T-helper 2 cell treated with Interferon-gamma antibody and Interleukin-4, amounts not matched to agents 5 μg/mL and 100 μg/mL, for 36 hours (primary cell): Measurements from ENCODE around the gene MYL5.
"Not testable (repeated sequence)": the region's sequence is repeated elsewhere in the genome, so short reads cannot be mapped to it uniquely, and the experiment has no call there.

ENCODE experiments used
- DNase-seq: peaks from one replicate; pipeline ENCODE4 v3.0.0; 2021; ENCODE audit warnings: low spot score
- H3K27ac Mint-ChIP-seq: one replicate; pipeline ENCODE4 v1.8.0; 2021; ENCODE audit warnings: mild to moderate bottlenecking, mixed read lengths
- H3K27me3 Mint-ChIP-seq: one replicate; pipeline ENCODE4 v1.8.0; 2021; ENCODE audit warnings: low read depth, mixed read lengths
- H3K36me3 Mint-ChIP-seq: one replicate; pipeline ENCODE4 v1.8.0; 2021; ENCODE audit warnings: low read depth, mixed read lengths
- H3K4me1 Mint-ChIP-seq: one replicate; pipeline ENCODE4 v1.8.0; 2021; ENCODE audit warnings: low read depth, mixed read lengths
- H3K4me3 Mint-ChIP-seq: one replicate; pipeline ENCODE4 v1.8.0; 2022; ENCODE audit warnings: mild to moderate bottlenecking, moderate library complexity, mixed read lengths
- H3K9me3 Mint-ChIP-seq: one replicate; pipeline ENCODE4 v1.8.0; 2021; ENCODE audit warnings: mixed read lengths

Gene MYL5

DNA sequence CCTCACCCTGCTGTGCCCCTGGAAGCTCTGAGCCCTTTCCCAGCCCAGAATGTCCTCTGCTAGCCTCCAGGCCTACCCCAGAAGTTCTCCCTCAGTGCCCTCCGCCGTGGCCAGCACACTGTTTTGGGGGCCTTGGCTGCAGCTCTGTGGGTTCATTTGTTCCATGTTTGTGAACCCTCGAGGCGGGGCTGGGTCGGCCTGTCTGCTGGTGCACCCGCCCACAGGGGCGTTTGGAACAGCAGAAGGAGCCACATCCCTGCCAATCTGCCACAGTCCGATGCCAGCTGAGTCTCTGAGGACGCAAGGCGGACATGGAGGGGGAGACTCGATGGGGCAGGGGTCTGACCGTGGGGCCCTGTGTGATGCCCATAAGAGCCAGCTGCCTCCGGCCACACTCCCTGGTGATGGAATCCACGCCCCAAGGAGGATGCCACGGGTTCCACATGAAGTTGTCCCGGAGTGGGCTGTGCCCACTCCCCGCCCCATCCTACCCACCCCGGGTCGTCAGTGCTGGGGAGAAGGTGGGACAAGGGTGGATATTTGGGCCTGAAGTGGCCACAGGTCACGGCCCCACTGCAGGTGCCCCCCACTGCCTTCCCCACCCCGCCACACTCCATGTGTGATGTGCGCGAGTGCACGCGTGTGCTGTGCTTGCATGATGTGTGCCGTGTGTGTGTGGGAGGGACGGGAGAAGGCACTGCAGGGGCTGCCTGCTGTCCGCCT, 7.4 kb upstream of the MYL5 start:
- Mint-ChIP-seq H3K27me3 (no peaks in the 10 kb centered on the region), H3K9me3 (no peaks in the 10 kb centered on the region), H3K4me1 (peaks cover 1% of the 10 kb centered on the region), H3K4me3 (no peak overlapping the region), H3K27ac (no peak overlapping the region), H3K36me3 (peaks cover 13% of the 10 kb centered on the region)
- no peak for DNase-seq

- DNase-seq: no peak
- Mint-ChIP-seq H3K9me3 (no peaks in the 10 kb centered on the region), H3K36me3 (peaks cover 18% of the 10 kb centered on the region), H3K27me3 (no peaks in the 10 kb centered on the region), H3K27ac (no peak overlapping the region), H3K4me3 (no peak overlapping the region), H3K4me1 (peaks cover 1% of the 10 kb centered on the region)
These were observed 6.8 kb upstream of the MYL5 start for GRCh38 chr4:667545-667925.

- not testable (repeated sequence) for H3K4me1 Mint-ChIP-seq, H3K9me3 Mint-ChIP-seq, H3K4me3 Mint-ChIP-seq, H3K27me3 Mint-ChIP-seq, DNase-seq, H3K27ac Mint-ChIP-seq
- peaks cover 20% of the 10 kb centered on the region for H3K36me3 Mint-ChIP-seq
These were observed 6.1 kb upstream of the MYL5 start for GRCh38 chr4:668219-668618.

DNA sequence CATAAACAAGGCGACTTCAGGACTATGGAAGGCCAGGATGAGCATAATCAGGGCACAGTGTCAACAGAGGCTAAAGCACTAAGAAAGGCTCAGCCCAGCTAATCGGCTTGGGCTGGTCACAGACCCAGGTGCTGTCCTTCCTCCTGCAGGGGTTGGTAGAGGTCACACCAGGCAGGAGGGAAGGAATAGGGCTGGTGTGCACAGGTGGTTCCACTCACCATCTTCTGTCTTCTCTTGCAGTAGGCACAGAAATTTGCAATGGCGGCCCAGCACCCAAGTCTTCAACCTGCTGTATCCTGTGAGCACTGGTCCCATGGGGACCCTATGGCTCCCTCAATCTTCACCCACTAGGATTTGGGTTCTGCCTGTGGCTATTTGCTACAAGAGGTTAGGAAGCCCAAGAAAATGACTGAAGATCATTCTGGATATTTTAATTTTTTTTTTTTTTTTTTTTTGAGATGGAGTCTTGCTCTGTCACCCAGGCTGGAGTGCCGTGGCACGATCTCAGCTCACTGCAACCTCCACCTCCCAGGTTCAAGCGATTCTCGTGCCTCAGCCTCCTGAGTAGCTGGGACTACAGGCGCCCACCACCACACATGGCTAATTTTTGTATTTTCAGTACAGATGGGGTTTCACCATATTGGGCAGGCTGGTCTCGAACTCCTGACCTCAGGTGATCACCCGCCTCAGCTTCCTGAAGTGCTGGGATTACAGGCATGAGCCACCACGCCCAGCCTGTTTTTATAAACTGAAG, 4.4 kb upstream of the MYL5 start:
- not testable (repeated sequence) for H3K9me3 Mint-ChIP-seq, H3K27me3 Mint-ChIP-seq, H3K27ac Mint-ChIP-seq, H3K4me3 Mint-ChIP-seq, DNase-seq, H3K4me1 Mint-ChIP-seq
- H3K36me3 Mint-ChIP-seq: peaks cover 23% of the 10 kb centered on the region

DNA sequence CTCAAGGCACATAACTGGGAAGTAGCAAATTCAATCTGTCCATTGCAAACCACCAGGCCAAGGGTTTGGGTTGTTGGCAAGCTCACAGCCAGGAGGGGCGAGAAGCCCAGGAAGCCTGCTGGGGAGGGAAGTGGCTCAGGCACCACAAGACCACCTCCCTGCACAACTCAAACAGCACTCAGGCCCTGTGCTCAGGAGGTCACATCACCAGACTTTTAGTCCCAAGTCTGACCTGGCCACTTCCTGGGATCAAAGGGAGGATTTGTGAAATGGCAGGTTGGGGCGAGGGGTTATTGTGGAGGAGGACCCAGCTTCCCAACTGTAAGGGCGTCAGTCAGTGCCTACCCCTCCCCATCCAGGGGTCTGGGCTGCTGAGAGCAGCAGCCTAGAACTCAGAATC, 2.6 kb upstream of the MYL5 start:
- Mint-ChIP-seq H3K36me3 (peaks cover 23% of the 10 kb centered on the region), H3K4me3 (no peak overlapping the region), H3K27ac (no peak overlapping the region), H3K27me3 (no peaks in the 10 kb centered on the region), H3K4me1 (peaks cover 10% of the 10 kb centered on the region), H3K9me3 (no peaks in the 10 kb centered on the region)
- DNase-seq: no peak

DNA sequence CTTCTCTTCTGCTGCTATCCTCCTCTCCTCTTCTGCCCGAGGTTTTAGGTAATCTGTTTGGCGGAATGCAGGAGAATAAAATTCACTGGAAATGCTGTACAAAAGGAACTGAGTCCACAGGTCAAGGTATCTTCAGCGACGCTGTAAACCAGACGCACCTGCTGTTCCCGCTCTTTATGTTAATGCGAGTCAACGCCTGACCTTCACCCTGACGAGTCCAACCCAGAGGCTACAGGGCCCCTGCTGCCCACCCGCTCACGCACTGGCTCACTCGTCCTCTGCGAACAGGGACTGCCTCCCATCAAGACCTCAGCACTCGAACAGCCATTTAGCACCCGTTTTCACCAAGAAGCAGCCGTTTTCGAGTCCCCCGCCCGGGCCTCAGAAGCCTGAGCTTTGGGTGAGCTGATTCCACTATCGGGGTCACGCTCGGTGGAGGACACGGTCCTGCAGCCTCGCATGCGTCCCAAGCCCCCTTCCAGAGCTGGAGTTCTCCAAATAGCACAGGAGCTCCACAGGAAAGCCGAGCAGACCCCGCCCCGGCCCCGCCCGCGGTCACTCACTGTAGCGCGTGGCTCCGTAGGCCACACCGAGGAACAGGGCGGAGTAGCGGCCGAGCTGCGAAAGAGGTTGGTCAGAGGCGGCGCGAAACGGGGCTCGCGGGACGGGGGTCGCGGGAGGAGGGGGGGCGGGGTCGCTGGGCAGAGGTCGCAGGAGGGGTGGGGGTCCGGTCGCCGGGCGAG, 822 bp upstream of the MYL5 start:
- Mint-ChIP-seq H3K4me1 (peaks cover 10% of the 10 kb centered on the region), H3K27me3 (no peaks in the 10 kb centered on the region), H3K27ac (peak overlapping the region; percentile 80), H3K9me3 (no peaks in the 10 kb centered on the region), H3K4me3 (peak overlapping the region; percentile 89), H3K36me3 (peaks cover 23% of the 10 kb centered on the region)
- DNase-seq: no peak

DNA sequence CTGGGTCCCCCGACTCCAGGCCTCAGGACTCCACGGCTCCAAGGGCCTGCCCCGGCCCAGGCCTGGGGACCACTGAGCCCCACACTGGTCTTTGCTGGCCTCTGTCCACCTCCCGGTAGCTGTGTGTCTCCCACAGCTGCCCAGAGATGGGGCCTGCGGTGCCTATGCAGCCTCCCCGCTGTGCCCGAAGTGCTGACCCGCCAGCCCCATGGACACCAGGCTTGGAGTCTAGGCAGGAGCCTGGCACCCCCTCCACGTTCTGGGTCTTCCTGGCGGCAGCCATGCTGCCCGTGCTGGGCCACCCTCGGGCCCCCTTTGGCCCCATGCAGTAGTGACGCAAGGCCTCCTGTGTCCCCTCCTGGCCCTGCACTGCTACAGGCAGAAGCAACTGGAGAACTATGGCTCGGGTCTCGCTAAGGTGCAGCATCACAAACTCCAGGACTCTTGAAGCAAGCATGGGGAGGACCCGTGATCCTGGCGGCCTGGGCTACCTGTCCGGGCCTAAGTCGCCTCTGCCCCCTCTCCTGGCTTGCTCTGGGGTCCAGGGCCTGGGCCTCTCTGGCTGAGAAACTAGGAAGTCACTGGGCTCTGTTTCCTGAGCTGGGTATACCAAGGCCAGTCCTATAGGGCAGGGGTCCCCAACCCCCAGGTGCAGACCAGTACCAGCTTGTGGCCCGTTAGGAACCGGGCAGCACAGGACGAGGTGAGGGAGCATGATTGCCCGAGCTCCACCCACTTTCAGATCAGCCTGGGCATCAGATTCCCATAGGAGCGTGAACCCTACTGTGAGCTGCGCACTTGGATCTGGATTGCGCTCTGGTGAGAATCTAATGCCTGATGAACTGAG, 917 bp downstream of the MYL5 start:
- DNase-seq: peak; percentile 27
- Mint-ChIP-seq H3K9me3 (no peaks in the 10 kb centered on the region), H3K4me3 (peak overlapping the region; percentile 81), H3K4me1 (peaks cover 10% of the 10 kb centered on the region), H3K27ac (peak overlapping the region; percentile 88), H3K36me3 (peaks cover 23% of the 10 kb centered on the region), H3K27me3 (no peaks in the 10 kb centered on the region)

DNA sequence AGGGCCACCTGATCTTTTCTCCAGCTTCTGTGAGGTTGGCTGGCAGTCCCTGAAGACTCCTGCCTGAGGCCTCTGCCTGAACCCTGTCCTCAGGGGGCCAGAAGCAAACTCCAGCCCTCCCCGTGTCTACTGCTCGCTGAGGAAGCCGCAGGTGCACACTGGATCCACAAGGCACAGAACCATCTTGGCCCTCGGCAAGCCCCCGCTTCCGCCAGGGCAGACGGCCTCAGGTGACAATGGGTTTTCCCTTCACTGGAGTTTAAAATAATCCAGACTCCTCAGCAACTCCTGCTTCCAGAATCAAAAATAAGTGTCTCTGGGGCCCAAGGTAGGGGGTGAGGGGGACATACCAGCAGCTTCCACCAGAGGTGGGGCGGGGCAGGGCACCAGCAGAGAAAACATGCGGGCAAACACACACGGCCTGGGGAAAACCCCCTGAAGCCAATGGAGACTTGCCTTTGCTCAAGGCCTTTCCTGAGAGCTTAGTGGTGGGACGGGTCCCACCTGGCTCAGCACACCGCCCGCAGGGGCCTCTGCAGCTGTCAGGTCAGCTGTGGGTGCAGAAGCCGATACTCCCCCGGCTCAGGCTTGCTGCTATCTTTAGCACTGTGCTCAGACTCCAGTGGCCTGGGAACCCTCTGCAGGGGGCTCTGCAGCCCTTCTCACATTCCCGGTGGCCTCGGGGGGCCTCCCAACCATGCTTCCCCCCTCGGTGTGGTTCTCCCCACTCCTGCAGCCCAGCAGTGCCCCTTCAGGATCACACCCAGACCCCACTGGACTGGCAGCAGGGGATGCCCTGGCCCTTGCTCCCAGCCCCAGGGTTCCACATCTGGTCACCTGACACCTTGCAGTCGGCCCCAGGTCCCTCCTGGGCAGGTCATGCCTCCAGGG, 1.9 kb downstream of the MYL5 start:
- peaks cover 10% of the 10 kb centered on the region for H3K4me1 Mint-ChIP-seq
- H3K27ac Mint-ChIP-seq: no peak overlapping the region
- H3K4me3 Mint-ChIP-seq: peak overlapping the region; percentile 32
- DNase-seq: no peak
- H3K36me3 Mint-ChIP-seq: peaks cover 15% of the 10 kb centered on the region
- H3K9me3 Mint-ChIP-seq: no peaks in the 10 kb centered on the region
- H3K27me3 Mint-ChIP-seq: no peaks in the 10 kb centered on the region

DNA sequence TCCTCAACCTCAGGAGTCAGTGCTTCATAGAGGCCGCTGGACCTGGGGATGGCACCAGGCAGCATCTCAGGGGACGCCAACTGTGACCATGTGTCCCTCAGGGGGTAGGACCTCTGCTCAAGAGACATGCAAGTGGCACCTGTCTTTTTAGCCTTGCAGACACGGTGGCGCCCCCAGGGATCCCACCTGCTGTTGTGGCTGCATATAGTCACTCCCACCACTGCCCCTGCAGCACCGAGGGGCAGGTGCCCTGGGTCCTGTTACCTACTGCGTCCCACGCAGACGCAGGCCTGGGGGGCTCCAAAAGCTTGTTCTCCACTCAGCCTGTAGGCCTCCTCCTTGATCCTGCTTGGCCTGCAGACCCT, 2.5 kb downstream of the MYL5 start:
- no peak overlapping the region for H3K4me3 Mint-ChIP-seq
- H3K27ac Mint-ChIP-seq: no peak overlapping the region
- no peaks in the 10 kb centered on the region for H3K27me3 Mint-ChIP-seq
- H3K4me1 Mint-ChIP-seq: peaks cover 10% of the 10 kb centered on the region
- DNase-seq: no peak
- H3K9me3 Mint-ChIP-seq: no peaks in the 10 kb centered on the region
- peaks cover 11% of the 10 kb centered on the region for H3K36me3 Mint-ChIP-seq

DNA sequence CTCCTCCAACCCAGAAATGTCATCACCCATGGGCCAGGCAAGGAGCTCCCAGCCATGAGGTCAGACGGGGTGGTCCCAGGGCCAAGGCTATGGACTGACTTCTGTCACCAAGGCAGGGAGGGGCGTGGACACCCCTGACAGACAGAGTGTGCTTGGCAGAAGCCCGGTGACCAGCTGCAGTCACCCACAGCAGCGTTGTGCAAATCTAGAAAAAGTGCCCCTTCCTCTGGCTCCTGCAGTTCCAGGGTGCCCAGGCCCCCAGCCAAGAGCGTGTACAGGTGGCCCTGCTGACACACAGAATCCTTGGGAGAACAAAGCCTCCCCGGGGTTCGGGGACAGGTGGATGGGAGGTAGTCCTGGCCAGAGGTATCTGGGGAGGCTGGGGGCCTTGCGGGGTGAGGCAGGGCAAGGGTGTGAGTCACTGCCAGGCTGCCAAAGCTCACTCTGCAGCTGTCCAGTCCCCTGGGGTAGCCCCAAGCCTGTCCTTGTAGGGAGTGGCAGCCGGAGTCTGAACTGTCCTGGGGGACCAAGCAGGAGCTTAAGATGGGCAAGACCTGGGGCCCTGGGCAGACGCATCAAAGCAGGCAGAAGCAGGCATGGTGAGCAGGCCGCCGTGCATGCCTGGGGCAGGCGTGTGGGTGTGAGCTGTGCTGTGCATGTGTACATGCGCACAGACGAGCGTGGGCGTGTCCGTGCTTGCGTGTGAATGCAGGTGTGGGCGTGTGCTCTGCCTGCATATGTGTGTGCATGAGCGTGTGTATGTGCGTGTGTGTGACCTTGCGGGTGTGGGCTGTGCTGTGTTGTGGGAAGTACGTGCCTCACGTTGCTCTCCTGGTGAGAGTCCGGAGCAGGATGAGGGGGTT, 3.3 kb downstream of the MYL5 start:
- H3K36me3 Mint-ChIP-seq: peaks cover 5% of the 10 kb centered on the region
- no peaks in the 10 kb centered on the region for H3K27me3 Mint-ChIP-seq

GRCh38 chr4:678331-679103, 4.2 kb downstream of the MYL5 start:
- Mint-ChIP-seq H3K9me3 (no peaks in the 10 kb centered on the region), H3K27ac (no peak overlapping the region), H3K4me3 (no peak overlapping the region), H3K27me3 (no peaks in the 10 kb centered on the region), H3K36me3 (no peaks in the 10 kb centered on the region), H3K4me1 (peaks cover 3% of the 10 kb centered on the region)
- no peak for DNase-seq

More for the DNA sequence above, 3.3 kb downstream of the MYL5 start:
- Mint-ChIP-seq H3K9me3 (no peaks in the 10 kb centered on the region), H3K27ac (no peak overlapping the region), H3K4me1 (peaks cover 10% of the 10 kb centered on the region), H3K4me3 (no peak overlapping the region)
- no peak for DNase-seq

- Mint-ChIP-seq H3K4me1 (peaks cover 3% of the 10 kb centered on the region), H3K27ac (no peak overlapping the region), H3K4me3 (no peak overlapping the region), H3K9me3 (no peaks in the 10 kb centered on the region), H3K27me3 (no peaks in the 10 kb centered on the region), H3K36me3 (no peaks in the 10 kb centered on the region)
- no peak for DNase-seq
These were observed 4.8 kb downstream of the MYL5 start for GRCh38 chr4:679104-679481.
